Panc1 (cell line): ENCODE data around the gene RICTOR.

Experiments
- POLR2AphosphoS5 ChIP-seq: IDR thresholded peaks from 2 replicates; pipeline ENCODE4 v1.6.1; 2012; ENCODE audit warnings: mild to moderate bottlenecking, low read depth, low read length, moderate library complexity
- SIN3A ChIP-seq: IDR thresholded peaks from 2 replicates; pipeline ENCODE4 v1.6.1; 2012; ENCODE audit warnings: low read depth, mild to moderate bottlenecking, low read length, moderate library complexity, borderline replicate concordance; ENCODE audit not compliant: insufficient read depth
- TF ChIP-seq, protein P1 (sequence below): fragments of 450-650 bp; IDR thresholded peaks from 2 replicates; pipeline ENCODE4 v1.5.1; 2017; ENCODE audit warnings: mild to moderate bottlenecking
- TF ChIP-seq, protein P2 (sequence below), 2 experiments: IDR thresholded peaks; 2 replicates each; pipeline ENCODE4 v1.6.1; 2011 to 2012; ENCODE audit warnings: low read depth in 2 of 2, control low read depth in 1 of 2, low read length in 1 of 2, mild to moderate bottlenecking in 1 of 2, moderate library complexity in 1 of 2; ENCODE audit not compliant: insufficient read depth in 1 of 2

DNA sequence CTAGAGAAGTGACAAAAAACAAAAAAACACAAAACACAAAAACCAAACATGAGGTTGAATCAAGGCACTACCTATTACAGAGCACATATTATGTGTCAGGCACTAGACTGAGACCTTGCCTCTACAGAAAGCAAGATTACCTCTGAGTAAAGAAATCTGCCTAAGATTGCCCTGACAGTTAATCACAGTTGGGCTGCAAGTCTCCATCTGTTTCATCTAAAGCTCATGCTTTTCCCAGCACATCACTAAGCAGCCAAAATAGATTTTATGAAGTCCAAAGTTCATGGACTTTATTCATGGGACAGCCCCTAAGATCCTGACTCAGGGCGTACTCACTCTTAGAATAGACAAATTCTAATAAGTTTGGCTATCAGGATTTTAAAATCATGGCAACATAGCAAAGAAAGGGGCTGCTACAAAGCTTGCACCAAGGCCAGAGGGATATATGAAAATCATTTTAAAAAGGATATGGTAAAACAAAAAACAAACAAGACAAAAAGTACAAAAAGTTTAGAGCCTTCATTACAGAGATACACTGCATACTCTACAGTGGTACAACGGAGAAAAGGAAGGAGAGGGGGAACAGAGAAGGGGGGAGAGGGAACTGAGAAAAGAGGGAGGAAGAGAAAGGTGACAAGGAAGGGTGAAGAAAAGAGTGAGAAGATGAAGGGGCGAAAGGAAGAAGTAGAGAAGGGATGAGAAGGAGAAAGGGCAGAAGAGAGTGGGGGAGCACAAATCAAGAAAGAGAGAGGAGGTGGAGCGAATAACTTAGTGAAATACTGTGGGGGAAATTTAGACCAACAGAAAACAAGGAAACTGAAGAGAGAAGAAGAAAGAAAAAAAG lies 58.2 kb downstream of the RICTOR start:
- TF ChIP-seq, protein P1, sequence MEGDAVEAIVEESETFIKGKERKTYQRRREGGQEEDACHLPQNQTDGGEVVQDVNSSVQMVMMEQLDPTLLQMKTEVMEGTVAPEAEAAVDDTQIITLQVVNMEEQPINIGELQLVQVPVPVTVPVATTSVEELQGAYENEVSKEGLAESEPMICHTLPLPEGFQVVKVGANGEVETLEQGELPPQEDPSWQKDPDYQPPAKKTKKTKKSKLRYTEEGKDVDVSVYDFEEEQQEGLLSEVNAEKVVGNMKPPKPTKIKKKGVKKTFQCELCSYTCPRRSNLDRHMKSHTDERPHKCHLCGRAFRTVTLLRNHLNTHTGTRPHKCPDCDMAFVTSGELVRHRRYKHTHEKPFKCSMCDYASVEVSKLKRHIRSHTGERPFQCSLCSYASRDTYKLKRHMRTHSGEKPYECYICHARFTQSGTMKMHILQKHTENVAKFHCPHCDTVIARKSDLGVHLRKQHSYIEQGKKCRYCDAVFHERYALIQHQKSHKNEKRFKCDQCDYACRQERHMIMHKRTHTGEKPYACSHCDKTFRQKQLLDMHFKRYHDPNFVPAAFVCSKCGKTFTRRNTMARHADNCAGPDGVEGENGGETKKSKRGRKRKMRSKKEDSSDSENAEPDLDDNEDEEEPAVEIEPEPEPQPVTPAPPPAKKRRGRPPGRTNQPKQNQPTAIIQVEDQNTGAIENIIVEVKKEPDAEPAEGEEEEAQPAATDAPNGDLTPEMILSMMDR: no peak
- TF ChIP-seq SIN3A: no peak
- TF ChIP-seq, protein P2, sequence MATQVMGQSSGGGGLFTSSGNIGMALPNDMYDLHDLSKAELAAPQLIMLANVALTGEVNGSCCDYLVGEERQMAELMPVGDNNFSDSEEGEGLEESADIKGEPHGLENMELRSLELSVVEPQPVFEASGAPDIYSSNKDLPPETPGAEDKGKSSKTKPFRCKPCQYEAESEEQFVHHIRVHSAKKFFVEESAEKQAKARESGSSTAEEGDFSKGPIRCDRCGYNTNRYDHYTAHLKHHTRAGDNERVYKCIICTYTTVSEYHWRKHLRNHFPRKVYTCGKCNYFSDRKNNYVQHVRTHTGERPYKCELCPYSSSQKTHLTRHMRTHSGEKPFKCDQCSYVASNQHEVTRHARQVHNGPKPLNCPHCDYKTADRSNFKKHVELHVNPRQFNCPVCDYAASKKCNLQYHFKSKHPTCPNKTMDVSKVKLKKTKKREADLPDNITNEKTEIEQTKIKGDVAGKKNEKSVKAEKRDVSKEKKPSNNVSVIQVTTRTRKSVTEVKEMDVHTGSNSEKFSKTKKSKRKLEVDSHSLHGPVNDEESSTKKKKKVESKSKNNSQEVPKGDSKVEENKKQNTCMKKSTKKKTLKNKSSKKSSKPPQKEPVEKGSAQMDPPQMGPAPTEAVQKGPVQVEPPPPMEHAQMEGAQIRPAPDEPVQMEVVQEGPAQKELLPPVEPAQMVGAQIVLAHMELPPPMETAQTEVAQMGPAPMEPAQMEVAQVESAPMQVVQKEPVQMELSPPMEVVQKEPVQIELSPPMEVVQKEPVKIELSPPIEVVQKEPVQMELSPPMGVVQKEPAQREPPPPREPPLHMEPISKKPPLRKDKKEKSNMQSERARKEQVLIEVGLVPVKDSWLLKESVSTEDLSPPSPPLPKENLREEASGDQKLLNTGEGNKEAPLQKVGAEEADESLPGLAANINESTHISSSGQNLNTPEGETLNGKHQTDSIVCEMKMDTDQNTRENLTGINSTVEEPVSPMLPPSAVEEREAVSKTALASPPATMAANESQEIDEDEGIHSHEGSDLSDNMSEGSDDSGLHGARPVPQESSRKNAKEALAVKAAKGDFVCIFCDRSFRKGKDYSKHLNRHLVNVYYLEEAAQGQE (IDR thresholded peaks at IDR 0.05; ENCODE audit: insufficient read depth in 1 of 2, low read depth in 2 of 2, low read length in 1 of 2): no peak
- TF ChIP-seq POLR2AphosphoS5: no peak
